ENCODE results near the gene MS4A10.
A peak's percentile ranks its signal among the peaks of the same experiment; 100 is the strongest.
"Not testable (repeated sequence)": the region's sequence is repeated elsewhere in the genome, so short reads cannot be mapped to it uniquely, and the experiment has no call there.

The MS4A10 gene

GRCh38 chr11:60785136-60785535 lies at the start of gene MS4A10:
MS4A10 (plus strand) TSS chr11:60785333; CDS start chr11:60790336, 5,003 bp downstream.
- DNase-seq: no peak

- no peak for DNase-seq
Observed at GRCh38 chr11:60739114-60739513, 46.0 kb upstream of the MS4A10 start.

GRCh38 chr11:60740573-60740972 lies 44.6 kb upstream of the MS4A10 start:
- no peak for DNase-seq

- no peak for DNase-seq
Observed at GRCh38 chr11:60741421-60741820, 43.7 kb upstream of the MS4A10 start.

GRCh38 chr11:60743058-60743457 lies 42.1 kb upstream of the MS4A10 start:
- no peak for DNase-seq

- DNase-seq: no peak
Observed at GRCh38 chr11:60744114-60744513, 41.0 kb upstream of the MS4A10 start.

GRCh38 chr11:60747359-60747873 lies 37.7 kb upstream of the MS4A10 start:
- DNase-seq: no peak

GRCh38 chr11:60748225-60748624 lies 36.9 kb upstream of the MS4A10 start:
- no peak for DNase-seq

- DNase-seq: no peak
Observed at GRCh38 chr11:60748821-60749220, 36.3 kb upstream of the MS4A10 start.

GRCh38 chr11:60750911-60751310 lies 34.2 kb upstream of the MS4A10 start:
- no peak for DNase-seq

- DNase-seq: no peak
Observed at GRCh38 chr11:60753309-60753708, 31.8 kb upstream of the MS4A10 start.

GRCh38 chr11:60754887-60755286 lies 30.2 kb upstream of the MS4A10 start:
- no peak for DNase-seq

GRCh38 chr11:60756307-60757032 lies 28.7 kb upstream of the MS4A10 start, which contains the start of gene MS4A15:
MS4A15 (plus strand) TSS chr11:60756867; CDS start chr11:60763734, 6,867 bp downstream.
- peak in 1 of 2 experiments; percentile 16 for DNase-seq

GRCh38 chr11:60757231-60757800 lies 27.8 kb upstream of the MS4A10 start:
- no peak for DNase-seq

- DNase-seq: not testable (repeated sequence)
Observed at GRCh38 chr11:60758671-60759070, 26.5 kb upstream of the MS4A10 start.

- peak; percentile 50 to 66 for DNase-seq
Observed at GRCh38 chr11:60759438-60760225, 25.5 kb upstream of the MS4A10 start.

GRCh38 chr11:60761436-60762190 lies 23.5 kb upstream of the MS4A10 start:
- DNase-seq: peak; percentile 6 to 29

- peak; percentile 4 to 11 for DNase-seq
Observed at GRCh38 chr11:60762851-60763691, 22.1 kb upstream of the MS4A10 start.

GRCh38 chr11:60763692-60764369 lies 21.3 kb upstream of the MS4A10 start:
- DNase-seq: no peak

GRCh38 chr11:60764879-60765278 lies 20.3 kb upstream of the MS4A10 start:
- no peak for DNase-seq

- no peak for DNase-seq
Observed at GRCh38 chr11:60765355-60765754, 19.8 kb upstream of the MS4A10 start.
